GM19372 (cell line): ENCODE measurements around the gene HDAC7.

Source experiments
- ATAC-seq: cut with Tn5 transposase; IDR thresholded peaks from one replicate; pipeline ENCODE4 v1.9.1; 2021; ENCODE audit warnings: mild to moderate bottlenecking, low read depth, moderate library complexity; ENCODE audit not compliant: unreplicated experiment

HDAC7 gene

GRCh38 chr12:47833591-47834012 lies 13.9 kb upstream of the HDAC7 start:
- ATAC-seq = no peak

GRCh38 chr12:47832263-47832933 lies 12.7 kb upstream of the HDAC7 start:
- ATAC-seq = no peak

- ATAC-seq = no peak
Measured at GRCh38 chr12:47829584-47829983, 9.9 kb upstream of the HDAC7 start.

- ATAC-seq = no peak
Measured at GRCh38 chr12:47828976-47829482, 9.3 kb upstream of the HDAC7 start.

- no peak for ATAC-seq
Measured at GRCh38 chr12:47828008-47828975, 8.6 kb upstream of the HDAC7 start.

- no peak for ATAC-seq
Measured at GRCh38 chr12:47825173-47825639, 5.5 kb upstream of the HDAC7 start.

- no peak for ATAC-seq
Measured at GRCh38 chr12:47824635-47825034, 4.9 kb upstream of the HDAC7 start.

- ATAC-seq = no peak
Measured at GRCh38 chr12:47824198-47824597, 4.5 kb upstream of the HDAC7 start.

- no peak for ATAC-seq
Measured at GRCh38 chr12:47823422-47824086, 3.9 kb upstream of the HDAC7 start.

- no peak for ATAC-seq
Measured at GRCh38 chr12:47822863-47823262, 3.2 kb upstream of the HDAC7 start.

- no peak for ATAC-seq
Measured at GRCh38 chr12:47822401-47822800, 2.7 kb upstream of the HDAC7 start.

- no peak for ATAC-seq
Measured at GRCh38 chr12:47821346-47821706, 1.6 kb upstream of the HDAC7 start.

GRCh38 chr12:47820631-47821345 lies 1.1 kb upstream of the HDAC7 start:
- ATAC-seq = no peak

GRCh38 chr12:47819138-47819895 lies 386 bp downstream of the HDAC7 start:
- ATAC-seq = no peak

GRCh38 chr12:47818467-47819137 lies 1.1 kb downstream of the HDAC7 start:
- ATAC-seq = no peak

- ATAC-seq = no peak
Measured at GRCh38 chr12:47818007-47818376, 1.7 kb downstream of the HDAC7 start.

GRCh38 chr12:47817272-47818006 lies 2.3 kb downstream of the HDAC7 start:
- ATAC-seq = no peak
